Endodermal cell (in vitro differentiated cells): ENCODE results near the gene SLC25A6. TPM values are rescaled to one million over a fixed set of nuclear protein-coding genes. Genes with fewer than 3 reads are reported as not detected.

ENCODE experiments used
- DNase-seq: peaks from one replicate; pipeline ENCODE4 v3.0.0-alpha.2; 2017
- H3K27ac ChIP-seq: 2 replicates; pipeline ENCODE4 v1.5.1; 2013; ENCODE audit warnings: mild to moderate bottlenecking, low read depth, low read length, moderate library complexity
- H3K27me3 ChIP-seq: 2 replicates; pipeline ENCODE4 v1.6.1; 2013; ENCODE audit warnings: mild to moderate bottlenecking, low read length, moderate library complexity; ENCODE audit not compliant: insufficient read depth, control insufficient read depth, poor library complexity, severe bottlenecking
- H3K36me3 ChIP-seq: 2 replicates; pipeline ENCODE4 v1.7.0; 2013; ENCODE audit warnings: mild to moderate bottlenecking, low read length, moderate library complexity; ENCODE audit not compliant: control insufficient read depth, insufficient read depth
- H3K4me1 ChIP-seq: one replicate; pipeline ENCODE4 v1.7.0; 2013; ENCODE audit warnings: low read length; ENCODE audit not compliant: control insufficient read depth, insufficient read depth
- H3K4me3 ChIP-seq: 2 replicates; pipeline ENCODE4 v1.5.1; 2013; ENCODE audit warnings: mild to moderate bottlenecking, low read length, moderate library complexity
- H3K9ac ChIP-seq: 2 replicates; pipeline ENCODE4 v1.6.1; 2013; ENCODE audit warnings: mild to moderate bottlenecking, low read length, moderate library complexity; ENCODE audit not compliant: poor library complexity, severe bottlenecking; ENCODE audit errors: extremely low read depth
- H3K9me3 ChIP-seq: 2 replicates; pipeline ENCODE4 v1.6.1; 2013; ENCODE audit warnings: mild to moderate bottlenecking, low read length, moderate library complexity; ENCODE audit not compliant: control insufficient read depth
- H3K27ac Mint-ChIP-seq: 2 replicates; pipeline ENCODE4 v1.8.0; 2020; ENCODE audit warnings: mixed read lengths
- H3K27me3 Mint-ChIP-seq: 2 replicates; pipeline ENCODE4 v1.8.0; 2021; ENCODE audit warnings: mild to moderate bottlenecking, mixed read lengths; ENCODE audit not compliant: insufficient read depth
- H3K36me3 Mint-ChIP-seq: 2 replicates; pipeline ENCODE4 v1.8.0; 2020; ENCODE audit warnings: low read depth, mixed read lengths
- H3K4me1 Mint-ChIP-seq: 2 replicates; pipeline ENCODE4 v1.8.0; 2020; ENCODE audit warnings: mixed read lengths
- H3K4me3 Mint-ChIP-seq: 2 replicates; pipeline ENCODE4 v1.8.0; 2020; ENCODE audit warnings: mild to moderate bottlenecking, moderate library complexity, mixed read lengths
- H3K9me3 Mint-ChIP-seq: 2 replicates; pipeline ENCODE4 v1.8.0; 2020; ENCODE audit warnings: mild to moderate bottlenecking, mixed read lengths
- WGBS, 2 experiments: methylation state at CpG; one replicate each; pipeline versions ENCODE4 v1.1.5 to v1.1.7; 2013; ENCODE audit warnings: missing lambda C conversion rate in 2 of 2, mixed read lengths in 1 of 2; ENCODE audit not compliant: insufficient coverage in 1 of 2, insufficient read length in 1 of 2; 5-methylcytosine and 5-hydroxymethylcytosine counted together
- total RNA-seq, 2 donors: library from RNA; stranded (reverse); fragmentation: NEBNext Ultra II Directional in 1 of 2; extraction: Animal tissue kit (Norgen Biotek cat#: 25700) in 1 of 2; gene quantifications; 2 replicates in 1 of 2; 3 replicates in 1 of 2; pipeline ENCODE4 v1.2.1, GENCODE V29; 2021
- TF ChIP-seq, protein P1 (sequence below): fragments of 200-600 bp; sonication (generic); conservative IDR thresholded peaks from 2 replicates; pipeline ENCODE4 v1.5.0; 2021; ENCODE audit warnings: antibody characterized with exemption, mild to moderate bottlenecking

SLC25A6 gene
- total RNA-seq, 2 donors from 2014 or later: 424 to 429 TPM

DNA sequence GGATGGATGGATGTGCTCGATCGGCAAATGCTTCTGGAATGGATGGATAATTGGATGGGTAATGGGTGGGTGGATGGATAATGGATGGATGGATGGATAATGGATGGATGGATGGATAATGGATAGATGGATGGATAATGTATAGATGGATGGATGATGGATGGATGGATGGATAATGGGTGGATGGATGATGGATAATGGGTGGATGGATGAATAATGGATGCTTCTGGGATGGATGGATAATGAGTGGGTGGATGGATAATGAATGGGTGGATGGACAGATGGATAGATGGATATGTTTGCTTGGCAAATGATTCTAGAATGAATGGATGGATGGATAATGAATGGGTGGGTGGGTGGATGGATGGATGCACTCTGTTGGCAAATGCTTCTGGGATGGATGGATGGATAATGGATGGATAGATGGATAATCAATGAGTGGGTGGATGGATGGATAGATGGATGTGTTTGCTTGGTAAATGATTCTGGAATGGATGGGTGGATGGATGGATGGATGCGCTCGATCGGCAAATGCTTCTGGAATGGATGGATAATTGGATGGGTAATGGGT is 3.8 kb upstream of the SLC25A6 start:
- no peaks in the 10 kb centered on the region for H3K27me3 Mint-ChIP-seq
- no peak overlapping the region for H3K27ac Mint-ChIP-seq
- TF ChIP-seq, protein P1, sequence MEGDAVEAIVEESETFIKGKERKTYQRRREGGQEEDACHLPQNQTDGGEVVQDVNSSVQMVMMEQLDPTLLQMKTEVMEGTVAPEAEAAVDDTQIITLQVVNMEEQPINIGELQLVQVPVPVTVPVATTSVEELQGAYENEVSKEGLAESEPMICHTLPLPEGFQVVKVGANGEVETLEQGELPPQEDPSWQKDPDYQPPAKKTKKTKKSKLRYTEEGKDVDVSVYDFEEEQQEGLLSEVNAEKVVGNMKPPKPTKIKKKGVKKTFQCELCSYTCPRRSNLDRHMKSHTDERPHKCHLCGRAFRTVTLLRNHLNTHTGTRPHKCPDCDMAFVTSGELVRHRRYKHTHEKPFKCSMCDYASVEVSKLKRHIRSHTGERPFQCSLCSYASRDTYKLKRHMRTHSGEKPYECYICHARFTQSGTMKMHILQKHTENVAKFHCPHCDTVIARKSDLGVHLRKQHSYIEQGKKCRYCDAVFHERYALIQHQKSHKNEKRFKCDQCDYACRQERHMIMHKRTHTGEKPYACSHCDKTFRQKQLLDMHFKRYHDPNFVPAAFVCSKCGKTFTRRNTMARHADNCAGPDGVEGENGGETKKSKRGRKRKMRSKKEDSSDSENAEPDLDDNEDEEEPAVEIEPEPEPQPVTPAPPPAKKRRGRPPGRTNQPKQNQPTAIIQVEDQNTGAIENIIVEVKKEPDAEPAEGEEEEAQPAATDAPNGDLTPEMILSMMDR: no peak
- no peak overlapping the region for H3K9ac ChIP-seq
- H3K27me3 ChIP-seq: no peaks in the 10 kb centered on the region
- no peaks in the 10 kb centered on the region for H3K4me1 ChIP-seq
- H3K36me3 Mint-ChIP-seq: peaks cover 41% of the 10 kb centered on the region
- H3K4me3 ChIP-seq: no peak overlapping the region
- no peak overlapping the region for H3K27ac ChIP-seq
- H3K9me3 Mint-ChIP-seq: no peaks in the 10 kb centered on the region
- 96 to 97% methylated on average over 5 of the region's 5 CpGs for WGBS, 2 experiments
- no peak overlapping the region for H3K4me3 Mint-ChIP-seq
- no peak for DNase-seq
- H3K36me3 ChIP-seq: peaks cover 36% of the 10 kb centered on the region
- no peaks in the 10 kb centered on the region for H3K9me3 ChIP-seq
- H3K4me1 Mint-ChIP-seq: peaks cover 7% of the 10 kb centered on the region

GRCh38 chrX:1394731-1395501 is 3.0 kb upstream of the SLC25A6 start:
- Mint-ChIP-seq H3K4me1 (peaks cover 7% of the 10 kb centered on the region), H3K27ac (peak overlapping the region; percentile 44), H3K4me3 (peak overlapping the region; percentile 90), H3K36me3 (peaks cover 43% of the 10 kb centered on the region), H3K27me3 (no peaks in the 10 kb centered on the region), H3K9me3 (no peaks in the 10 kb centered on the region)
- H3K27me3 ChIP-seq: no peaks in the 10 kb centered on the region
- 92 to 97% methylated on average over 13 to 22 of the region's 22 CpGs for WGBS, 2 experiments
- peaks cover 37% of the 10 kb centered on the region for H3K36me3 ChIP-seq
- TF ChIP-seq, protein P1: no peak
- no peak overlapping the region for H3K27ac ChIP-seq
- H3K9me3 ChIP-seq: no peaks in the 10 kb centered on the region
- H3K9ac ChIP-seq: no peak overlapping the region
- H3K4me1 ChIP-seq: no peaks in the 10 kb centered on the region
- peak; percentile 46 for DNase-seq
- H3K4me3 ChIP-seq: peak overlapping the region; percentile 96

- H3K27ac ChIP-seq: no peak overlapping the region
These were observed 2.1 kb upstream of the SLC25A6 start for GRCh38 chrX:1393871-1394615.

More at GRCh38 chrX:1393871-1394615, 2.1 kb upstream of the SLC25A6 start:
- H3K27me3 Mint-ChIP-seq: no peaks in the 10 kb centered on the region
- no peaks in the 10 kb centered on the region for H3K9me3 ChIP-seq
- H3K4me3 ChIP-seq: peak overlapping the region; percentile 96
- H3K9ac ChIP-seq: no peak overlapping the region
- H3K4me1 Mint-ChIP-seq: peaks cover 7% of the 10 kb centered on the region
- H3K27ac Mint-ChIP-seq: peak overlapping the region; percentile 81
- H3K4me1 ChIP-seq: peaks cover 3% of the 10 kb centered on the region
- H3K36me3 Mint-ChIP-seq: peaks cover 46% of the 10 kb centered on the region
- TF ChIP-seq, protein P1: no peak
- no peaks in the 10 kb centered on the region for H3K27me3 ChIP-seq
- H3K4me3 Mint-ChIP-seq: peak overlapping the region; percentile 90
- 79 to 80% methylated on average over 16 of the region's 16 CpGs for WGBS, 2 experiments
- H3K9me3 Mint-ChIP-seq: no peaks in the 10 kb centered on the region
- DNase-seq: peak; percentile 41
- H3K36me3 ChIP-seq: peaks cover 43% of the 10 kb centered on the region
